ENCODE results near the gene DDX60.

DDX60 gene

GRCh38 chr4:168199260-168199957 is 119.1 kb downstream of the DDX60 start:
- DNase-seq: no peak

GRCh38 chr4:168197926-168198325 is 120.6 kb downstream of the DDX60 start:
- DNase-seq: peak; percentile 3

- DNase-seq: no peak
Observed at GRCh38 chr4:168188754-168189153, 129.8 kb downstream of the DDX60 start.

- DNase-seq: peak; percentile 51
Observed at GRCh38 chr4:168183717-168184571, 134.6 kb downstream of the DDX60 start.

GRCh38 chr4:168177546-168178149 is 140.9 kb downstream of the DDX60 start:
- no peak for DNase-seq

- DNase-seq: no peak
Observed at GRCh38 chr4:168174308-168174707, 144.2 kb downstream of the DDX60 start.

GRCh38 chr4:168167714-168168284 is 150.8 kb downstream of the DDX60 start:
- DNase-seq: no peak

Measured in EL (cell line).